Gastroesophageal sphincter (tissue), 4 donors: ENCODE results near the gene TRNT1. TPM values are rescaled to one million over a fixed set of nuclear protein-coding genes. Genes with fewer than 3 reads are reported as not detected.

ENCODE experiments used
- ATAC-seq: fragments of 150-250 bp; one replicate; pipeline ENCODE4 v1.9.1; 2016; ENCODE audit warnings: mild to moderate bottlenecking, moderate library complexity
- H3K27ac ChIP-seq, 4 donors: fragments of 200-600 bp; sonication (generic) in 3 of 4; 1 replicate in 3 of 4; 2 replicates in 1 of 4; pipeline ENCODE4 v1.5.1; 2016 to 2019
- H3K27me3 ChIP-seq: fragments of 200-600 bp; sonication (generic); one replicate; pipeline ENCODE4 v1.5.1; 2019
- H3K36me3 ChIP-seq, 2 donors: fragments of 200-600 bp; sonication (generic); one replicate each; pipeline ENCODE4 v1.5.1; 2019; ENCODE audit warnings: control low read depth in 1 of 2
- H3K4me1 ChIP-seq, 3 donors: fragments of 200-600 bp; sonication (generic); 1 replicate in 2 of 3; 2 replicates in 1 of 3; pipeline ENCODE4 v1.5.1; 2016 to 2019; ENCODE audit warnings: control low read depth in 2 of 3
- H3K4me3 ChIP-seq, 2 donors: fragments of 200-600 bp; sonication (generic); one replicate each; pipeline ENCODE4 v1.5.1; 2019; ENCODE audit warnings: mild to moderate bottlenecking in 1 of 2, moderate library complexity in 1 of 2
- H3K9me3 ChIP-seq, 3 donors: fragments of 200-600 bp; sonication (generic); one replicate each; pipeline ENCODE4 v1.5.1; 2017 to 2019; ENCODE audit warnings: control low read depth in 2 of 3
- EP300 ChIP-seq: sonication (generic); formaldehyde crosslinking; IDR thresholded peaks from one replicate; pipeline ENCODE4 v1.6.1; 2017; ENCODE audit warnings: antibody characterized with exemption, mild to moderate bottlenecking
- POLR2A ChIP-seq, 2 donors: fragments of 450-650 bp; IDR thresholded peaks; one replicate each; pipeline ENCODE4 v1.6.1; 2017; ENCODE audit warnings: antibody characterized with exemption in 2 of 2, mild to moderate bottlenecking in 2 of 2, moderate library complexity in 1 of 2
- POLR2AphosphoS5 ChIP-seq: sonication (generic); formaldehyde crosslinking; IDR thresholded peaks from one replicate; pipeline ENCODE4 v1.6.1; 2017; ENCODE audit warnings: antibody characterized with exemption
- WGBS, 2 donors: methylation state at CpG; one replicate each; pipeline ENCODE4 v1.1.5; 2018; ENCODE audit warnings: low coverage in 1 of 2; 5-methylcytosine and 5-hydroxymethylcytosine counted together
- total RNA-seq, 4 donors: library from RNA; depleted of rRNA; stranded (reverse); fragments of >200 nt; gene quantifications; one replicate each; pipeline ENCODE4 v1.1.0, GENCODE V29; 2016
- TF ChIP-seq, protein P1 (sequence below), 4 experiments: fragments of 200-600 bp in 2 of 4; fragments of 450-650 bp in 2 of 4; sonication (generic) in 1 of 4; IDR thresholded peaks; one replicate each; pipeline ENCODE4 v1.5.1; 2017 to 2019; ENCODE audit warnings: antibody characterized with exemption in 4 of 4, mild to moderate bottlenecking in 2 of 4, moderate library complexity in 2 of 4

The TRNT1 gene
- 10 to 100 TPM in 2 of 4 donors, 1 to 10 TPM in 2; 8.7 to 20.6 (median 12.2) TPM for total RNA-seq

- Histone ChIP-seq H3K27me3 (no peaks in the 10 kb centered on the region), H3K4me3 (peak within 1 kb of the TSS; percentile 59 to 92), H3K4me1 (peaks cover 0 to 32% (median 7%) of the 10 kb centered on the region in 3 donors), H3K36me3 (peaks cover 0 to 28% of the 10 kb centered on the region in 2 donors), H3K27ac (peak within 1 kb of the TSS; percentile 66 to 96 (median 92)), H3K9me3 (no peaks in the 10 kb centered on the region)
- TF ChIP-seq, protein P1, sequence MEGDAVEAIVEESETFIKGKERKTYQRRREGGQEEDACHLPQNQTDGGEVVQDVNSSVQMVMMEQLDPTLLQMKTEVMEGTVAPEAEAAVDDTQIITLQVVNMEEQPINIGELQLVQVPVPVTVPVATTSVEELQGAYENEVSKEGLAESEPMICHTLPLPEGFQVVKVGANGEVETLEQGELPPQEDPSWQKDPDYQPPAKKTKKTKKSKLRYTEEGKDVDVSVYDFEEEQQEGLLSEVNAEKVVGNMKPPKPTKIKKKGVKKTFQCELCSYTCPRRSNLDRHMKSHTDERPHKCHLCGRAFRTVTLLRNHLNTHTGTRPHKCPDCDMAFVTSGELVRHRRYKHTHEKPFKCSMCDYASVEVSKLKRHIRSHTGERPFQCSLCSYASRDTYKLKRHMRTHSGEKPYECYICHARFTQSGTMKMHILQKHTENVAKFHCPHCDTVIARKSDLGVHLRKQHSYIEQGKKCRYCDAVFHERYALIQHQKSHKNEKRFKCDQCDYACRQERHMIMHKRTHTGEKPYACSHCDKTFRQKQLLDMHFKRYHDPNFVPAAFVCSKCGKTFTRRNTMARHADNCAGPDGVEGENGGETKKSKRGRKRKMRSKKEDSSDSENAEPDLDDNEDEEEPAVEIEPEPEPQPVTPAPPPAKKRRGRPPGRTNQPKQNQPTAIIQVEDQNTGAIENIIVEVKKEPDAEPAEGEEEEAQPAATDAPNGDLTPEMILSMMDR (IDR thresholded peaks at IDR 0.05), result peak in 1 of 4 experiments; percentile 18
- TF ChIP-seq POLR2A (IDR thresholded peaks at IDR 0.05) (peak; percentile 93 to 94), EP300 (no peak), POLR2AphosphoS5 (peak; percentile 98)
- WGBS, 2 donors, result 2 to 5% methylated on average over 5 to 19 of the region's 100 CpGs
- ATAC-seq, result peak; percentile 99
These were observed at the start of gene TRNT1 for GRCh38 chr3:3126477-3127431. TRNT1 (plus strand) TSS chr3:3126940; CDS start chr3:3129041, 2,101 bp downstream.

- TF ChIP-seq EP300 (no peak), POLR2AphosphoS5 (no peak), POLR2A (IDR thresholded peaks at IDR 0.05) (no peak)
- TF ChIP-seq, protein P1 (IDR thresholded peaks at IDR 0.05), result no peak
- H3K4me3 ChIP-seq, result no peak overlapping the region
- H3K9me3 ChIP-seq, result no peaks in the 10 kb centered on the region
- no peak overlapping the region for H3K27ac ChIP-seq
- no peaks in the 10 kb centered on the region for H3K36me3 ChIP-seq
- no peak for ATAC-seq
- H3K4me1 ChIP-seq, result no peaks in the 10 kb centered on the region
- 35 to 70% methylated on average over 2 to 5 of the region's 5 CpGs for WGBS, 2 donors
- H3K27me3 ChIP-seq, result no peaks in the 10 kb centered on the region
These were observed 46.4 kb upstream of the TRNT1 start for GRCh38 chr3:3080309-3080708.

- 68% methylated on average over 4 to 9 of the region's 9 CpGs for WGBS, 2 donors
- no peak overlapping the region for H3K27ac ChIP-seq
- no peaks in the 10 kb centered on the region for H3K27me3 ChIP-seq
- TF ChIP-seq, protein P1 (IDR thresholded peaks at IDR 0.05), result no peak
- TF ChIP-seq POLR2A (IDR thresholded peaks at IDR 0.05), result no peak
- no peak for TF ChIP-seq POLR2AphosphoS5
- no peak for TF ChIP-seq EP300
- H3K36me3 ChIP-seq, result no peaks in the 10 kb centered on the region
- no peak for ATAC-seq
- no peak overlapping the region for H3K4me3 ChIP-seq
- H3K4me1 ChIP-seq, result no peaks in the 10 kb centered on the region
- no peaks in the 10 kb centered on the region for H3K9me3 ChIP-seq
These were observed 45.1 kb upstream of the TRNT1 start for GRCh38 chr3:3081381-3082233.

DNA sequence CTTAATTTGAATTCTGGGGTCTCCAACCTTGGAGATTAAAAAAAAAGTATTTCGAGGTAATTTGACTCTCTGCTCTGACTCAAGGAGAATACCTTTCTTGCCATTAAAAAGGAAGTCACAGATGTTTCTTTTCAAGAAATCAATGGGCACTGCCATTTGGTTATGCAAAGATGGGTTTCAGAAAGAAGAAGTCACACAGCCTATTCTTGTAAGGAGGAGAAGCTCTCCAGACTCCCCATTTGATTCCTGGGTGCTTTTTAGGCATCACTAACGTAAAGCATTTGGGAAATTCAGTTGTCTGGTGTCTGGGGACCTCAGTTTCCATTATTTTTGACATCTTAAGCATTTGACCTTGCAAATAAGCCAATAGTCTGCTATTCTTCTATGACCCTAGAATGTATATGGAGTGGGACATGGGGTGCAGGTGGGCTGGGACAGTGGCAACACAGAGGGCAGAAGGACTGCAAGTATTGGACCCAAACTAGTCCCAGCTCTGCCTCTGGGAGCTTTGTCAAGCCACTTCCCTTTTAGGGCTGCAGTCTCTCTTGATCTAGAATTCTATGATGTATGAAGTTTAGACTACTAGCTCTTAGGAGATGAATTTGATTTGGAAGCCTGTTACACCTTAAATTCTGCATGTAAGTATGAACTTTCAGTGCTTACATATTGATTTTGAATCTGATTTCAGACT lies 44.4 kb upstream of the TRNT1 start:
- Histone ChIP-seq H3K9me3 (no peaks in the 10 kb centered on the region), H3K36me3 (no peaks in the 10 kb centered on the region), H3K4me3 (no peak overlapping the region), H3K4me1 (no peaks in the 10 kb centered on the region), H3K27me3 (no peaks in the 10 kb centered on the region), H3K27ac (no peak overlapping the region)
- ATAC-seq, result no peak
- WGBS, 2 donors, result 70 to 85% methylated on average over 2 of the region's 2 CpGs
- TF ChIP-seq POLR2AphosphoS5 (no peak), EP300 (no peak), POLR2A (IDR thresholded peaks at IDR 0.05) (no peak)
- TF ChIP-seq, protein P1 (IDR thresholded peaks at IDR 0.05), result no peak
